Fibroblast of peridontal ligament (primary cell): ENCODE data around the gene CCDC191.

Source experiments
- DNase-seq: peaks from one replicate; pipeline ENCODE4 v3.0.0-alpha.2; 2010; ENCODE audit errors: extremely low read depth

CCDC191 gene

DNA sequence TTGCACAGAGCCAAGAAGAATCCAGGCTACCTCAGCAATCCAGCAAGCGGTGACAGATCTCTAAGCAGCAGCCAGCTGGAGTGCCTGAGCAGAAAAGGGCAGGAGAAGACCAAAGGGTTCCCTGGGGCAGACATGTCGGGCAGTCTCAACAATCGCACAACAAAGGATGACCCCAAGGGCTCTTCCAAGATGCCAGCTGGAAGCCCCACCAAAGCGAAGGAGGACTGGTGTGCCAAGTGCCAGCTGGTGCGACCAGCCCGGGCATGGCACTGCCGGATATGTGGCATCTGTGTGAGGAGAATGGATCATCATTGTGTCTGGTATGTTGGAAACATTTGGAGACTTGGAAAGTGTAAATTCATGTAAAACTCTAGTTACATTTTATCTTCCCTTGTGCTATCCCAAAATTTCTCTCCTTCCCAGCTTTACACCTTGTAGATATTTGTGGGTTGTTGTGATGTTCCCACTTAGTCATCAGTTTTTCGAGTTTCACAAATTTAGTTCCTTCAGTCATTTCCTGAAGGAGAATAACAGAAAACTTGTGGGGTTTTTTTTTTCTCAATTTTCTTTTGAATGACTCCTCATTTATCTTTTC is 102.1 kb downstream of the CCDC191 start:
- DNase-seq = no peak

DNA sequence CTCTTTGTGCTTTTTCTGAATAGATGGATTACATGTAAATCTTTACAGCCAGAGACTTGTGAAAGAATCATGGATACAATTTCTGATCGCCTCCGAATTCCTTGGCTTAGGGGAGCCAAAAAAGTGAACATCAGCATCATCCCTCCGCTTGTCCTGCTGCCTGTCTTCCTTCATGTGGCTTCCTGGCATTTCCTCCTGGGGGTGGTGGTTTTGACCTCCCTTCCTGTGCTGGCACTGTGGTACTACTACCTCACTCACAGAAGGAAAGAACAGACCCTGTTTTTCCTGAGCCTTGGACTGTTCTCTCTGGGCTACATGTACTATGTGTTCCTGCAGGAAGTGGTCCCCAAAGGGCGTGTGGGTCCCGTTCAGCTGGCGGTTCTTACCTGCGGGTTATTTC is 102.6 kb downstream of the CCDC191 start:
- no peak for DNase-seq

DNA sequence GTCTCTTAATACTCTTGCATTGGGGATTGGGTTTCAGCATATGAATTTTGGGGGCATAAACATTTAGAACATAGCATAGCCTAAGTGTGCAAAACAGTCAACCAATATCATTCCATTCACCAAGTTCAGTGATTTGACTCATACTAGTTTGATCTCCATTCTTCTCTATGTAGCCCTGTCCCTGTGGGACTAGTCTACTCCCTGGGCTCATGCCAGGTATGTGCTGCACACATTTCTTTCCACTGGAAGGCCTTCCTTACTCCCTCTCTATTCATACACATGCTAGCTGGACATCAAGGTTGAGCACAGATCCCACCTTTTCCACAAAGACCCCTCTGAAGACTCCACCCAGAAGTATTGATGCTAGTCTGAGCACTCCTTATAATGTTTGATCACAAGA is 103.4 kb downstream of the CCDC191 start:
- peak; percentile 10 for DNase-seq

DNA sequence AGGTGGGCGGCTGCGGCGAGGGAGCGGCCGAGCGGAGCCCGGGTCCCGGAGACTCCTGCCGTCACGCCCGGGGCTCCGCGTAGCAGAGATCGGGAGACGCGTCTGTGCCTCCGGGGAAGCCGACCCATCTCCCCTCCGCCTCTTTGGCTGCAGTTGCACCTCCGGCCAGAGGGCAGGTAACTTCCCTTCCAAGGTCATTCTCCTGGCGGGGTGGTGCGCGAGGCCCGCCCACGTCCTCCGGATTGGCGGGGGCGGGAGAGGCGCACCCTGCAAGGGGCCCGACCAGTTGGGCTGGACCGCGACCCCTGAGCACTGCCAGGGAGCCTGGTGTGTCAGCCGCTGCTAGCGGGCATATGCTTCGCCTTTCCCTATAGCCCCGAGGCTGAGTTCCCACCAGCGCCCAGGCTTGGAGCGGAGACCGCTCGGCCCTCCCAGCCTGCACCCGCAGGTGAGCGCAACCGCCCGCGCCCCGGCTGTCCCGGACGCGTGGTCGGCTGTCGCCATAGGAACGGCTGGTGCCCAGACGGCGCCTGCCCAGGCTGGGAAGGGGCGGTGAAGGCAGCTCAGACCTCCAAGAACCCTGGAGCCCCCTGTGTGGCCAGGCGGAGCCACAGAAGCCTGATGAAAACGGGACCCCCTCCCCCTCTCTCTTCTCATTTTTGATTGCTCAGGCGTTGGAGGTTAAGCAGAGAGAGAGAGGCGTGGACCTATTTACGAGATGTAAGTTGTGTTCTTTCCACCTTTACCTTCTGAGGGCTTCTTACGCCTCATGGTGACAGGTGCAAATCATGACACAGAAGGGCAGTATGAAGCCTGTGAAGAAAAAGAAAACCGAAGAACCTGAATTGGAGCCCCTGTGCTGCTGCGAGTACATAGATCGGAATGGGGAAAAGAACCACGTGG is 108.1 kb downstream of the CCDC191 start:
- no peak for DNase-seq

- DNase-seq = peak; percentile 34
These were observed 108.8 kb downstream of the CCDC191 start, which contains the start of gene ZDHHC23 for GRCh38 chr3:113947372-113948014. Gene ZDHHC23 (plus strand): TSS chr3:113948013. CDS start chr3:113948803, 790 bp downstream.

- DNase-seq = no peak
These were observed 109.5 kb downstream of the CCDC191 start for GRCh38 chr3:113946831-113947230.

DNA sequence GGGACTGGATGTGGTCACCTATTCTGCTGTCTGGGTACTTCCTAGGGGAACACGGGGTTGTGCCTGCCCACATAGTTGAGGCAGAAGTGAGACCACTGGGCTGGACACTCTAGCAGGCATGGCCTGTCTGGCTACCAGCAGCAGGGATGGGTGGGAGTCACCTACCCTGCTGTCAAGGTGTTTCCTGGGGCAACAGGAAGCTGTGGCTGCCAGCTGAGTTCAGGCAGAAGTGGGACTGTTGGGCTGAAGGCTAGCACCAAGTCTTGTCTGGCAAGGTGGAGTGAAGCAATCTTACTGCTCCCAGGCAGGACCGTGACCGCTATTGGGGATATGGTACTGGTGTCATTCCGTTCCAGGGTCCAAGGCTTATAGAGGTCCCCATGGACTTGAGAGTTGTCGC is 128.8 kb downstream of the CCDC191 start:
- DNase-seq = no peak

DNA sequence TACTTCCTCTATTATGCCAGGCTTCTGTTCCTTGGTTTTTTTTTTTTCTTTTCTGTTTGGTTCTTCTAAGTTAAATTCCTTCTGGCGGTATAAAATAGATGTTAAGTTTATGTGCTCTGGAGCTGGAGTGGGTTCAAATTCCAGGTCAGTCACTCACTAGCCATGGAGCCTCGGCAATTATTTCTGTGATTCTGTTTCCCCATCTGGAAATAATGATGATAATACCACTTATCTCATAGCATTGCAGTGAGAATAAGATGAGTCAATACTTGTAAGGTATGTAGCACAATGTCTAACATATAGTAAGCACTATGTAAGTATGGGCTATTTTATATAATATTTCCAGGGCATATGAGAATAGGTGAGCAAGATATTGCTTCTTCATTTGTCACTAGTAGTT is 141.7 kb downstream of the CCDC191 start:
- peak; percentile 54 for DNase-seq
